ENCODE data around the gene PGGT1B.

The PGGT1B gene

DNA sequence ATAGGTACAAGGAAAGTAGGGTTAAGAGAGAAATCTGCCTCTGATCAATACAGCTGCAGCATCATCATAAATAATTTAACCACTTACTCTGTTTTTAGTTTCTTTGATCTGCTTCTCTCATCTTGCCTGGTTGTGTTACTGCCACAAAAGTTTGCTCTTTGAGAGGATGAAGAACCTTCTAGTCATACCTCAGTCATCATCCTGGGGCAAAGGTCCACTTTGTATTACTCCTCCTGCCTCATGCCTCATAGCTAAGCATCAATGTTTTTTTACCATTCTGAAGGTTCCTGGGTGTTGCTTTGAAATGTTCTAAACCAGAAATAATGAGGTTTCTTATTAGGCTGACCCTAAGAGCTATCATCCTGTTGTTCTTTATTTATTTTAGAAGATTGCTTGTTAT is 75.9 kb downstream of the PGGT1B start:
- no peak for DNase-seq (ENCODE audit: insufficient read length, low spot score)
- FAIRE-seq: no peak

DNA sequence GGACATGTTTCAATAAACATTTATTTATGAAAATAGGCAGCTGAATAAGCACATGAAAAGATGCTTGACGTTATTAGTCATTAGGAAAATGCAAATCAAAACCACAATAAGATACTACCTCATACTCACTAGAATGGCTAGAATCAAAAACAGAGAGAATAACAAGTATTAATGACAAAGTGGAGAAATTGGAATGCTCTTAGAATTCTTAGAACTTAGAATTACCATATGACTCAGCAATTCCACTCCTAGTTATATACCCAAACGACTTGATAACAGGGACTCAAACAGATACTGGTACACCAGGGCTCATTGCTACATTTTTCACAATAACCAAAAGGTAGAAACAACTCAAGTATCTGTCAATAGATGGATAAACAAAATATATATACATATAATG is 77.9 kb downstream of the PGGT1B start:
- no peak for DNase-seq (ENCODE audit: insufficient read length, low spot score)
- no peak for FAIRE-seq

DNA sequence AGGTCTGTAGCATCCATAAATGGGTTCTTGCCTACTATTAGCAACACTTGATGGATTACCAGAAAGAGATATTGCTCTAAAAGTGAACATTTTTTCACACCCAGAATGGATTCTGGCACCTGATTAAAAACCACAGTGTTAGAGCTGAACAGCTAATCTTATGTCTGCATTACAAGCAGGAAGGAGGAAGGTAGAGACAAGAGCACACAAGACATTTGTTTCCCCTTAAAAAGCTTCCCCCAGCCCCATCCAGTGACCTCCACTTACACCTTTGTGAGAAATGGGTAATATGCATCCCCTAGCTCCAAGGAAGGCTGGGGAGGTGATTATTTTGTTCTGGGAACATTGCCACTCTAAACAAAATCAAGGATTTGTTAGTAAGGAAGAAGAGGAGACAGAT is 80.9 kb downstream of the PGGT1B start:
- FAIRE-seq: no peak
- DNase-seq (ENCODE audit: insufficient read length, low spot score): no peak

DNA sequence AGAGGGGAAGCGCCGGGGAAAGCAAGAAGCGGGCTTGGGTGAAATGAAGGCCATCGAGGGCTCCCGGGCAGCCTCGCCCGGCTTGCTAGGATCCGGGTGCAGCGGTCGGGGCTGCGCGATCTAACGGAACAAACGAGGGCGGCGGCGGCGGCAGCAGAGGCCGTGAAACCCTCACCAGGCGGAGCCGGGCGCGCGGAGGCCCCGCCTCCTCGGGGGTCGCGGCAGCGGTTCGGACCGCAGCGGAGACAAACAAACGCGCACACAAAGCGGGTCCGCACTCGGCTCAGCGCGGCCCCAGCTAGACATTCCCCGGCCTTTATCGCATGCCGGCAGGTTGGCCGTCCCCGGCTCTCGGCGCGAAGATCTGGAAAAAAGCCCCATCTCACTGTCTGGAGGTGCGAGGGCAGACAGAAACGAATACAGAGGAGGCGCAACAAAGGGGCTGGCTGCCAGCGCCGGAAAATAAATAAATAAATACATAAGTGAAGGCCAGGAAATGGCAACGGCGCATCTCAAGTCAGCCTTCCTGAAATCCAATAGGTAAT is 82.4 kb downstream of the PGGT1B start:
- no peak for FAIRE-seq

DNA sequence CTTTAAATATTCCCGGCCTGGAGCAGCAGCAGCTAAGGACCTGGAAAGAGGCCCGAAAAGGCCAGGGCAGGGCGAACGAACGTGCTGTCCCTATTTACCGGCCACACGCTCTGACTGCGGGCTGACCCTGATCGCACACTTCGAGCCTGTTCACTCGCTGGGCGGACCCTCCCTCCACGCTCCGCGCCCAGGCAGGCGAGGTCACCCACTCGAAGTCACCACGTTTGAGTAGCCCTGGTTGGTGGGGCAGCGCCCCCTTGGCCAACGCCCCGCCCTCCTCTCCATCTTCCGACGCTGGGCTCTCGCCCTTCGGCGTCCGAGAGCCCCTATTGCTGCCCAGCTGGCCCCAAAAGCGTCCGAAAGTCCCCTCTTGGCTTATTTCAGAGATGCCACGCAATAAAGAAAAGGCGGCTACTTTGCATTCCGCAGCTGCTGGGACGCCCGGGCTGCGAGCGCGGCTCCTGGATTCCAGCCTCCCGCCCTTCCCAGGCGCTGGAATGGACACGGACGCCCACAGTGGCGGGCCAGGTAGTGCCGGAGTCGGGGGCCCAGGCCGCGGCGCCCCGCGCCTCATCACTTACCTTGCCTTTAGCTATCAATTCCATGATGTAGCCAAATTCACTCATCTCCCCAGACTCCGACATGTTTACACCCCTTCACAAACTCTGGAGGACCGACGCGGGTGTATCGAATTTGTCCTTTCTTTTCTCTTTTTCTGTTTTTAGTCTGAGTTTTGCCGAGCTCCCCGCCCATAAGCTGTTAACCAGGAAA is 83.1 kb downstream of the PGGT1B start:
- no peak for FAIRE-seq

More for the DNA sequence above, 82.4 kb downstream of the PGGT1B start:
- DNase-seq (ENCODE audit: insufficient read length, low spot score): peak; percentile 17

DNA sequence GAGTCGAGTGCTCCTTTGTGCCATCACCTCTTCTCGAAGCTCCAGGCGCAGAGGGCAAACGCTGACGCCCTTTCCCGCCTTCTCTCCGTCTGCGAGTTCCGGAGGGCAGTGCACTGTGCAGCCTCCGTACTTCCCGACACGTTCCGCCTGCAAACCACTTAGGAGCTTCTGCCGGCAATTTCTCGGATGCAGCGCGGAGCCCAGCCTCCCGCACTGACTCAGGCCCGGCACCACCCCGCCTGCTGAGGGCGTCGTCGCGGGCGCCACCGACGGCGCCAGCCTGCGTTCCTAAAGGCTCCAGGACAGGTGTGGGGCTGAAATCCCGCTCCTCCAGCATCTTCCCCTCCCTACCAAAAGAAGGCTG is 83.7 kb downstream of the PGGT1B start:
- DNase-seq (ENCODE audit: insufficient read length, low spot score) (no peak), FAIRE-seq (no peak)

More for the DNA sequence above, 83.1 kb downstream of the PGGT1B start:
- no peak for DNase-seq (ENCODE audit: insufficient read length, low spot score)

DNA sequence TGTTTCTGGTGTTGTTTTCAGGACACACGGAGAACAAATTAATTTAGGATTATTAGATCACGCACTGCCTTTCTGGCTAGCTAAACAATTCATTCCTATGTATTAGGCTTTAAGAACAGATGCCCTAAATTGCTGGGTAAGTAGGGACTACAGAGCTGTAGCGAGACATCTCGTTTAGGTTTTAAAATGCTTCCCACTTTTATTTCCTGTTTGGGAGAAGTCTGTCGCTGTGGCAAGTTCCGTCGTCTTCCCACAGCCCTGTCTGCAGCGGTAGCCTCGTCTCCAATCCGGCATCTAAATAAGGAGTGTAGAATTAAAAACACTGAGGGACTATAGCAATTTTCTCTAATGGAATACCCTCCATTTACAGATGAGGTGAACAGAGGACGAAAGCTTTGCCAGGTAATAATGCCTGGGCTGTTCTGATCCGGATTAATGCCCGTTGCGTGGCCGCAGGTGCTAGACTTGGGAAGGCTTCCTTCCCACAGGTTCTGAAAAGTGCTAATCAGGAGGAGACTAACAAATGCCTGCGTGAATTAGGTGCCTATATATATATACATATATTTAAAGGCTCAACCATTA is 91.7 kb downstream of the PGGT1B start:
- DNase-seq (ENCODE audit: insufficient read length, low spot score) (no peak), FAIRE-seq (no peak)

DNA sequence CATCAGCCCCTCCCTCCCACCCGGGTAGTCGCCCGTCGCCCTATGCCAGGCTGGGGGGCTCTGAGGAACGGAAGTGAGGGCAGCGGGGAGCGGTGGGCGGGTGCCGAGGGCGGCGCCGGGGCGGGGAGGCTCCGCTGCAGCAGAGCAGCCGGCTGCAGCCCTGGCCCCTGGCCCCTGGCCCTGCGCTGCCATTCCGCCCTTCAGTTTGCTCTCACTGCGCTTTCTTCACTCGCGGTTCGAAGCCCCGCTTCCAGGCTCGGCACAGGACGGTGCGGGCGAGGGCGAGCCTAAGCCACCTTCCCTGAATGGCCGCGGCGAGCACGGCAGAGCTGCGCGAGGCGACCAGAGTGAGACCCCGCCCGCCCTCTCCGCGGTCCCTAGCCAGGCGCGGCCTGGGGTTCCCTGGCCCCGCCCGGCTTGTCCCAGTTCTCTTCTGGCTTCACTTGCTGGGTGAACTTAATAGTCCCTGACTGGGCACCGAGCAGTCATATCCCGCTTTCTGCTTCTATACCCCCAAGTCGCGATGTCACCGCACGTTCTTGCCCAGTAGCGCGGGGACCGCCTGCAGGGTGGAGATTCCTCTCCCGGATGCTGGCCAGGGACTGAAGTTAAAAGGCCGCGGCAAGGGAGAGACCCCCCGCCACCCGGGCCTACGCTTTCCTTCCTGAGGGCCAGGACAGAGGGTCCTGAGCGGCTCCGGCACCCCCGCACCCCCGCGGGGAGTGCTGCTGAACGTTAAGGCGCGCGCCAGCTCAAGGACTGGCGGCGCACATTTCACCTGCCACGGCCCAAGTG is 92.3 kb downstream of the PGGT1B start:
- FAIRE-seq (no peak), DNase-seq (ENCODE audit: insufficient read length, low spot score) (no peak)

DNA sequence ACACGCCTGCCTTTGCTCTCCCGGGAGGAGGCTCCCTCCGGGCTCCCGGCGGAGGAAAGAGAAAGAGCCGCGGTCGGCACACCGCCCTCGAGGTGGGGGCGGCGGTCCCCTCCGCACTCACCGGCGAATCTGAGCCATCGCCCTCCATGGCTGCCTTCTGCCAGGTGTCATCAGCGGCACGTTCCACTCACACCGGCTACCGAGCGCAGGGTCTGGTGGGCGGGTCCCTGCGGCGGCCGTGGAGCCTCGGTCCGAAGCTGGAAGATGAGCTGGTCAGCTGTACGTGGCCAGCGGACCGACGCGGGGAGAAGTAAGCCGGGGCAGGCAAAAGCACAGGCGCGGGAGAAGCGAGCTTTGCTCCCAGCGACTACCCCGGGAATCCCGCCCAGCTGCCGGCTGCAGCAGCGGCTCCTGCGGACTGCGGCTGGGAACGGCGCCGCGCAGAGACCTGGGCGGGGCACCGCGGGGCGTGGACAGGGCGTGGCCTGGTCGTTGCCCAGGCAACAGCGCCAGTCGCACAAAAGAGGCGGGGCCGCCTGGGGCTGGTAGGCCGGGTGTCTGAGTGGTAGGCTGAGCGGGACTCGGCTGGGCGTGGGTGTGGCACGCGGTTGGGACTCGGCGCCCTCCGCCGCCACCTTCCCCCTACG is 93.1 kb downstream of the PGGT1B start, which contains the start of gene TRIM36:
TSS of gene TRIM36 (minus strand) at position 422 of the 647 bp plus-strand sequence. CDS start at position 148, 274 bp downstream.
- peak; percentile 78 for DNase-seq (ENCODE audit: insufficient read length, low spot score)
- FAIRE-seq: peak; percentile 94

DNA sequence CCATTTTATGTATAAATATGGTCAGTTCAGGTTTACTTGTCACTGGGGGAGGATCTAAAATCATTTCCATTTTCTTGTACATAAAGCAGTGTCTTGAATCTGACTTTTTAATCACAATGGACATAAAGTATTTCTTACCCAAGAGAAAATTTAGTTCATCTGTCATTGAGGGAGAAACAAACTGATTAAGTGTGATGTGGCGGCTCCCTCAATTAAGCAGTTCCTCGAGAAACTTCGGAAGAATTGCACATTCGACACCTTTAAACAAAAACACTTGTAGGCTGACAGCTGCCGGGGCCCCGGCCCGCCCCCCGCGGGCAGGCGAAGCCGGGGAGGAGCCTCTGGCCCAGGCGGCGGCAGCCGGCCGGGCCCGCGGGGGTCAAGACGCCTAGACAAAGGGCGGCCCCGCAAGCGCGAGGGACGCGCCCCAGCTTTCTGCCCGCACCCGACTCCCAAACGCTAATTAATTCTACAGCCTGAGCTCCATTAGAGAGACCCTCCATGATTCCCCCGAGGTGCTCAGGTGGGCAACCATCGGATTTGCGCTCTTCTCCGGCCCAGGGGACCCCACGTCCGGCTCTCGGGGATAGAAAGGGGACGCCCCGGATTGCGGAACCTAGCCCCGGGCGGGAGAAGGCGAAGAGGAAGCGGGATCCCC is 93.7 kb downstream of the PGGT1B start:
- no peak for FAIRE-seq
- DNase-seq (ENCODE audit: insufficient read length, low spot score): peak; percentile 9

DNA sequence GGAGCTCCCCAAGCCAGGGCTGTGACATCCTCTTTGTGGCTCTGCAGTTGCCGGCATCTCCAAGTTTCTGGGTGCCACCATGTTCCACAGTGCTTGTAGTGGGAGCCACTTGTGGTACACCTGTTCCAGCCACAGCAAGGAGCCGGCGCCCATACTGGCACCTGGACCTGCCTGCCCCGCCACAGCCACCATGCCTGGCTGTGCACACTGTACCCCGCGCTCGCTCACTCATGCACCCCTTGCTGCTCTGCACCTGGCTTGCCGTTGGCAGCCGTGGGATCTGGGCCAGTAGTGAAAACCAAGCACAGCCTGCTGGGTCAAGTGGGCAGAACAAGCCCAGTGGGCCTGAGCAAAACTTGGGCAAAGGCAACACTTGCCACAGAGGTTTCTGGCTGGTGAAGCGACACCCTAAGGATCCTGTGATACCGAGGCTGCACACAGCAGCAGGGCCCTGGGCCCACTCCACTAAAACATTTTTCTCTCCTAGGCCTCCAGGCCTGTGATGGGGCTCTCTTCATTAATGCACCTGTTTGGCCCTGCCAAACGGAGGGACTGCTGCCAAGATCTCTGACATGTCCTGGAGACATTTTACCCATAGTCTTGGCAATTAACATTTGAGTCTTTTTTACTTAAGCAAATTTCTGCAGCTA is 95.8 kb downstream of the PGGT1B start:
- DNase-seq (ENCODE audit: insufficient read length, low spot score) (no peak), FAIRE-seq (no peak)

DNA sequence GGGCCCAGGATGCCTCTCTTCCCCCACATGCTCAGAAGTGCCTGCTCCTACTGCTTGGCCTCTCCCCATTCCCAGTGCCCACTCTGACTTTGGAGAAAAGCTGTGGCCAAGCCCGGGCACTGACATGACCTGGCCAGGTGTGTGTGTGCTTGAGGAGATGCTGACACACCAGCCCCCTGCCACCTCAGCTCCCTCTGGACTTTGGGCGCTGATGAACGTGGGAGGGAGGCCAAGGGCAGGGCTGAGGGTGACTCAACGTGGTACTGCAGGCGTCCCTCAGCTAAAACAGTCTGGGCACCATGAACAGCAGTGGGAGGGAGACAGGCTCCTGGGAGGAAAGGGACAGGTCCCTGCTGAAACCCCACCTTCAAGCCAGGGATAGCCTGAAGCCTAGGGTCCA is 96.9 kb downstream of the PGGT1B start:
- DNase-seq (ENCODE audit: insufficient read length, low spot score) (no peak), FAIRE-seq (no peak)

DNA sequence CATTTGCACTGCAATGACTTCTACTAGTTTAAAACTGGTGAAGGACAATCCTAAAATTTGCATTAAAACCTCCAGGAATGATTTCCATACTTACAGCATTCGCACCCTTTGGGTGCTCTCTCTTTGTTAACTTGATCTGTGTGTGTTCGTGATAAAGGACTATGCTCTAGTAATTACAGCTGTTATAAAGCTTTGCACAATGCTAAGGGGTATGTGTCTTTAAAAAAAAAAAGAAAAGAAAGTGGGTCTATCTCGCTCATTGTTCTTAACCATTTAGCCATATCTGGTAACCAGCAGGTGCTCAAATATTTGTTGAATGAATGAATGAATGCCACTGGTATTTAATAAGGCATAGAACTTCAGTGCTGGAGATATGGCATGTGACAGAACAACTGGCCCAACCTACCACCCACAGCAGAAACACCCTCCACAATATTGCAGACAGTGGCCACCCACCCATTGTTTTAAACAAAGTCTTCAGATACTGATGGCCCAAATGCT is 101.7 kb downstream of the PGGT1B start:
- DNase-seq (ENCODE audit: insufficient read length, low spot score): no peak
- no peak for FAIRE-seq

Measured in GM19239 (cell line).